Keratinocyte (primary cell): ENCODE data around the gene ATF7. TPM values are rescaled to one million over a fixed set of nuclear protein-coding genes. Genes with fewer than 3 reads are reported as not detected.
A peak's percentile ranks its signal among the peaks of the same experiment; 100 is the strongest.

Source experiments
- DNase-seq: peaks from one replicate; pipeline ENCODE4 v3.0.0-alpha.2; 2011; ENCODE audit warnings: low read depth, missing footprints, low spot score
- FAIRE-seq: peaks from 2 replicates; lab custom pipeline; 2011; peaks lifted over from hg19 to GRCh38; lab: Jason Lieb, UNC
- H2AFZ ChIP-seq: 2 replicates; pipeline ENCODE4 v1.6.0; 2012; ENCODE audit warnings: low read length, control low read depth, inconsistent platforms; ENCODE audit not compliant: control insufficient read depth
- H3K27ac ChIP-seq: 2 replicates; pipeline ENCODE4 v1.5.1; 2011; ENCODE audit warnings: low read length; ENCODE audit not compliant: control insufficient read depth, insufficient read depth
- H3K27me3 ChIP-seq: 3 replicates; pipeline ENCODE4 v1.6.0; 2011; ENCODE audit warnings: low read length; ENCODE audit not compliant: control insufficient read depth, insufficient read depth; ENCODE audit errors: extremely low read depth
- H3K36me3 ChIP-seq, 2 experiments: 2 replicates in 1 of 2; 3 replicates in 1 of 2; pipeline ENCODE4 v1.5.1; 2011; ENCODE audit warnings: low read length in 2 of 2, mild to moderate bottlenecking in 1 of 2; ENCODE audit not compliant: control insufficient read depth in 2 of 2, insufficient read depth in 2 of 2; ENCODE audit errors: extremely low read depth in 1 of 2
- H3K4me1 ChIP-seq: 3 replicates; pipeline ENCODE4 v1.5.1; 2011; ENCODE audit warnings: low read length; ENCODE audit not compliant: control insufficient read depth, insufficient read depth; ENCODE audit errors: extremely low read depth
- H3K4me2 ChIP-seq: 3 replicates; pipeline ENCODE4 v1.6.0; 2011; ENCODE audit warnings: low read depth, low read length; ENCODE audit not compliant: control insufficient read depth, insufficient read depth; ENCODE audit errors: extremely low read depth
- H3K4me3 ChIP-seq, 3 experiments: fragments of 200-600 bp in 1 of 3; sonication (generic) in 1 of 3; 2 replicates in 2 of 3; 3 replicates in 1 of 3; pipeline ENCODE4 v1.5.1; 2011 to 2016; ENCODE audit warnings: low read length in 3 of 3, mild to moderate bottlenecking in 3 of 3, control low read depth in 2 of 3, inconsistent platforms in 1 of 3, low read depth in 1 of 3, mixed read lengths in 1 of 3, mixed run types in 1 of 3, moderate library complexity in 1 of 3; ENCODE audit not compliant: control insufficient read depth in 2 of 3, insufficient read depth in 2 of 3; ENCODE audit errors: extremely low read depth in 1 of 3
- H3K79me2 ChIP-seq: 2 replicates; pipeline ENCODE4 v1.6.0; 2012; ENCODE audit warnings: low read length; ENCODE audit not compliant: control insufficient read depth, insufficient read depth
- H3K9ac ChIP-seq: 3 replicates; pipeline ENCODE4 v1.6.0; 2011; ENCODE audit warnings: low read length; ENCODE audit not compliant: control insufficient read depth, insufficient read depth; ENCODE audit errors: extremely low read depth
- H3K9me1 ChIP-seq: 3 replicates; pipeline ENCODE4 v1.6.0; 2011; ENCODE audit warnings: low read length; ENCODE audit not compliant: control insufficient read depth, insufficient read depth; ENCODE audit errors: extremely low read depth
- H3K9me3 ChIP-seq: 2 replicates; pipeline ENCODE4 v1.5.1; 2012; ENCODE audit warnings: low read depth, low read length; ENCODE audit not compliant: control insufficient read depth
- H4K20me1 ChIP-seq: 3 replicates; pipeline ENCODE4 v1.6.0; 2011; ENCODE audit warnings: low read length; ENCODE audit not compliant: control insufficient read depth, insufficient read depth; ENCODE audit errors: extremely low read depth
- EZH2 ChIP-seq: IDR thresholded peaks from one replicate; pipeline ENCODE4 v1.6.1; 2012; ENCODE audit warnings: inconsistent platforms, mild to moderate bottlenecking, low read length, moderate library complexity
- dilution Hi-C: fragments of 300-500 bp; cut with MboI; formaldehyde crosslinking; loops from one replicate; pipeline ENCODE4 v1.7.0; 2020; ENCODE audit warnings: low sequenced_read_pairs; ENCODE audit not compliant: extremely low pct_ligation_motif_present
- polyA plus RNA-seq, 5 experiments: library from polyadenylated mRNA; depleted of rRNA in 3 of 5; stranded (reverse) in 3 of 5; stranded (forward) in 1 of 5; unstranded in 1 of 5; fragments of >200 nt; gene quantifications; 1 replicate in 1 of 5; 2 replicates in 3 of 5; 3 replicates in 1 of 5; pipeline versions ENCODE4 v1.2.1 to v1.2.3, GENCODE V29; 2011 to 2012; ENCODE audit warnings: missing spikeins in 2 of 5, low read depth in 1 of 5, low replicate concordance in 1 of 5
- TF ChIP-seq, protein P1 (sequence below), 3 experiments: IDR thresholded peaks in 1 of 3; conservative IDR thresholded peaks in 1 of 3; optimal IDR thresholded peaks in 1 of 3; 2 replicates in 2 of 3; 3 replicates in 1 of 3; pipeline versions ENCODE3 to v1.5.1; 2011; ENCODE audit warnings: low read length in 3 of 3, mild to moderate bottlenecking in 3 of 3, moderate library complexity in 2 of 3, control low read depth in 1 of 3, inconsistent platforms in 1 of 3; ENCODE audit not compliant: insufficient read depth in 2 of 3; ENCODE audit errors: extremely low read depth in 1 of 3

Gene ATF7
- polyA plus RNA-seq, 1 donor (not counting 4 experiments of a cell fraction or from before 2014, with no cell fraction given), result 16.3 TPM

DNA sequence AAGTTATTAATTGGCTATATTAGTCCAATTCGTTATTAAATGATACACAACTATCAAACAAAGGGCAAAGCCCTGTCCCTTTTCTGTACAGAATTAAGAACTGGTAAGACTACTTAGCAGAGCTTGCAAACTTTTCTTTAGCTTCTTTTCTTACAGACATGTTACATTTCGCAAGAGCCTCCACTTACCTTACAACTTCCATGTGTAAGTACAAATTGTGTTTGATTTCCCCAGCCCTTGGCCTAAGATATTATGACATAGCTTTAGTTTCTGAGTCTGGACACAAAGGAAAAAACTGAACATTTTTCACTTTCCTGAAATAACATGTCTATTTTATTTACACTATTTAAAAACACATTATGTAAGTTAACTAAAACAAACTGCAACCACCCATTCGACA is 1.7 kb downstream of the ATF7 start:
- H3K4me3 ChIP-seq, result peak overlapping the region; percentile 58 to 94 (median 92)
- no peaks in the 10 kb centered on the region for H3K27me3 ChIP-seq
- TF ChIP-seq EZH2, result no peak
- TF ChIP-seq, protein P1, sequence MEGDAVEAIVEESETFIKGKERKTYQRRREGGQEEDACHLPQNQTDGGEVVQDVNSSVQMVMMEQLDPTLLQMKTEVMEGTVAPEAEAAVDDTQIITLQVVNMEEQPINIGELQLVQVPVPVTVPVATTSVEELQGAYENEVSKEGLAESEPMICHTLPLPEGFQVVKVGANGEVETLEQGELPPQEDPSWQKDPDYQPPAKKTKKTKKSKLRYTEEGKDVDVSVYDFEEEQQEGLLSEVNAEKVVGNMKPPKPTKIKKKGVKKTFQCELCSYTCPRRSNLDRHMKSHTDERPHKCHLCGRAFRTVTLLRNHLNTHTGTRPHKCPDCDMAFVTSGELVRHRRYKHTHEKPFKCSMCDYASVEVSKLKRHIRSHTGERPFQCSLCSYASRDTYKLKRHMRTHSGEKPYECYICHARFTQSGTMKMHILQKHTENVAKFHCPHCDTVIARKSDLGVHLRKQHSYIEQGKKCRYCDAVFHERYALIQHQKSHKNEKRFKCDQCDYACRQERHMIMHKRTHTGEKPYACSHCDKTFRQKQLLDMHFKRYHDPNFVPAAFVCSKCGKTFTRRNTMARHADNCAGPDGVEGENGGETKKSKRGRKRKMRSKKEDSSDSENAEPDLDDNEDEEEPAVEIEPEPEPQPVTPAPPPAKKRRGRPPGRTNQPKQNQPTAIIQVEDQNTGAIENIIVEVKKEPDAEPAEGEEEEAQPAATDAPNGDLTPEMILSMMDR (optimal IDR thresholded peaks at IDR 0.05 in 1 of 3, IDR thresholded peaks at IDR 0.05 in 1 of 3, conservative IDR thresholded peaks at IDR 0.05 in 1 of 3; ENCODE audit: extremely low read depth in 1 of 3, insufficient read depth in 2 of 3, low read length in 3 of 3), result no peak
- H3K36me3 ChIP-seq, result no peaks in the 10 kb centered on the region
- H3K27ac ChIP-seq, result peak overlapping the region; percentile 97
- H2AFZ ChIP-seq, result no peak overlapping the region
- DNase-seq (no peak), FAIRE-seq (no peak)
- peak overlapping the region; percentile 91 for H3K4me2 ChIP-seq
- H4K20me1 ChIP-seq, result no peaks in the 10 kb centered on the region
- no peaks in the 10 kb centered on the region for H3K9me1 ChIP-seq
- dilution Hi-C loops, result no loop called here
- H3K4me1 ChIP-seq, result peaks cover 26% of the 10 kb centered on the region
- peak overlapping the region; percentile 99 for H3K9ac ChIP-seq
- peaks cover 60% of the 10 kb centered on the region for H3K79me2 ChIP-seq
- H3K9me3 ChIP-seq, result no peaks in the 10 kb centered on the region

DNA sequence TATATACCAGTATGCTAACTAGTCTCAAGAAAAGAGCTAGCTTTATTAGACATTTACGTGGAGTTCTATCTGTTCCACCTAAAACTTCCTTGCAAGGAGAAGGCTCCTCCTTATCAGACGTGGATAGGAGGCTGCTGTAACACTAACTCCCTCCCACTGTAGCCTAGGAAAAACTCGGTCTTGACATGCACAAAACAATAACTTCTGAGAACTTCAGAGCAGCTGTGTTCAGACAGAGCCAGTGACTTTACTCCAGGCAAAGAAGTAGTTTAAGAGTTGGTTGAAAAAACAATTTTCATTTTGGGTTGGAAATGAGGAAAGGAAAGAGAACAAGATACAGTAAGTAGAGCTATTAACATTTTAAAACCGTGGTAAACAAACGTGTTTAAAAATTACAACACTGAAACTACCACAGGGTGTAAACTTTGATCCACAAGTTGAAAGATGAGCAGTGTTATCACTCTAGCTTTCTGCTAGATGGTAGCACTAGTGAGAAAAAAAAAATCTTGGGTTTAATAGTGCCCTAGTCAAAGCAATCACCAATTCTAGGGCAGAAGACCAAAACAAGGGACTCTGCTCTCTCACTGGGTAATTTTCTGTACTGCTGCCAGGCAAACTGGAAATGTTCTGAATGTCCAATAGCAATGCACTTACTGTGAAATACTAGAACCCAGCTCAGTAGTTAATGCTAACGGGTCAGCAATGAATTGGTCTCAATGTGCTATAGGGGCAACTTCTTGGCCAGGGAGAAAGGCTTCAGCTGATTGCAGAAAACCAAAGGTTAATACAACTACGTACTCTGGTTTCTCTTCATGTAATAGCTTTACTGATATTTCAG is 2.4 kb downstream of the ATF7 start:
- FAIRE-seq (peak; percentile 71), DNase-seq (no peak)
- peaks cover 26% of the 10 kb centered on the region for H3K4me1 ChIP-seq
- H3K36me3 ChIP-seq, result no peaks in the 10 kb centered on the region
- dilution Hi-C loops, result no loop called here
- peak overlapping the region; percentile 97 for H3K27ac ChIP-seq
- H3K4me3 ChIP-seq, result peak overlapping the region; percentile 58 to 94 (median 92)
- no peaks in the 10 kb centered on the region for H4K20me1 ChIP-seq
- H2AFZ ChIP-seq, result peak overlapping the region; percentile 17
- no peak for TF ChIP-seq EZH2
- TF ChIP-seq, protein P1 (optimal IDR thresholded peaks at IDR 0.05 in 1 of 3, IDR thresholded peaks at IDR 0.05 in 1 of 3, conservative IDR thresholded peaks at IDR 0.05 in 1 of 3; ENCODE audit: extremely low read depth in 1 of 3, insufficient read depth in 2 of 3, low read length in 3 of 3), result no peak
- no peaks in the 10 kb centered on the region for H3K27me3 ChIP-seq
- peaks cover 66% of the 10 kb centered on the region for H3K79me2 ChIP-seq
- H3K9me3 ChIP-seq, result no peaks in the 10 kb centered on the region
- H3K9me1 ChIP-seq, result no peaks in the 10 kb centered on the region
- H3K9ac ChIP-seq, result peak overlapping the region; percentile 99
- peak overlapping the region; percentile 91 for H3K4me2 ChIP-seq
